GM19395 (cell line): ENCODE measurements around the gene ZNF136.

Experiments used
- ATAC-seq: cut with Tn5 transposase; IDR thresholded peaks from one replicate; pipeline ENCODE4 v1.9.1; 2021; ENCODE audit warnings: mild to moderate bottlenecking, moderate library complexity; ENCODE audit not compliant: unreplicated experiment

The ZNF136 gene

DNA sequence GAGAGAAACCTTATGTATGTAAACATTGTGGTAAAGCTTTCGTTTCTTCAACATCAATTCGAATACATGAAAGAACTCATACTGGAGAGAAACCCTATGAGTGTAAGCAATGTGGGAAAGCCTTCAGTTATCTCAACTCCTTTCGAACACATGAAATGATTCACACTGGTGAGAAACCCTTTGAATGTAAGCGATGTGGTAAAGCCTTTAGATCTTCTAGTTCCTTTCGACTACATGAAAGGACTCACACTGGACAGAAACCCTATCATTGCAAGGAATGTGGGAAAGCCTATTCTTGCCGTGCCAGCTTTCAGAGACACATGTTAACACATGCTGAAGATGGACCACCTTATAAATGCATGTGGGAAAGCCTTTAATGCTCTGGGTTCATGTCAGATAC lies 24.7 kb downstream of the ZNF136 start:
- no peak for ATAC-seq

GRCh38 chr19:12194827-12195731 lies 32.2 kb downstream of the ZNF136 start:
- ATAC-seq = no peak

DNA sequence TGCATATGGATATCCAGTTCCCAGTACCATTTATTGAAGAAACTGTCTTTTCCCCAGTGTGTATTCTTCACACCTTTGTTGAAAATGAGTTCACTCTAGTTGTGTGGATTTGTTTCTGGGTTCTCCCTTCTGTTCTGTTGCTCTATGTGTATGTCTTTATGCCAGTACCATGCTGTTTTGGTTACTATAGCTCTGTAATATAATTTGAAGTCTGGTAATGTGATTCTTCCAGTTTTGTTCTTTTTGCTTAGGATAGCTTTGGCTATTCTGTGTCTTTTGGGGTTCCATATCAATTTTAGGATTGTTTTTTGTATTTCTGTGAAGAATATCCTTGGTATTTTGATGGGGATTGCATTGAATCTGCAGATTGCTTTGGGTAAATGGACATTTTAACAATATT lies 35.2 kb downstream of the ZNF136 start:
- ATAC-seq = no peak

DNA sequence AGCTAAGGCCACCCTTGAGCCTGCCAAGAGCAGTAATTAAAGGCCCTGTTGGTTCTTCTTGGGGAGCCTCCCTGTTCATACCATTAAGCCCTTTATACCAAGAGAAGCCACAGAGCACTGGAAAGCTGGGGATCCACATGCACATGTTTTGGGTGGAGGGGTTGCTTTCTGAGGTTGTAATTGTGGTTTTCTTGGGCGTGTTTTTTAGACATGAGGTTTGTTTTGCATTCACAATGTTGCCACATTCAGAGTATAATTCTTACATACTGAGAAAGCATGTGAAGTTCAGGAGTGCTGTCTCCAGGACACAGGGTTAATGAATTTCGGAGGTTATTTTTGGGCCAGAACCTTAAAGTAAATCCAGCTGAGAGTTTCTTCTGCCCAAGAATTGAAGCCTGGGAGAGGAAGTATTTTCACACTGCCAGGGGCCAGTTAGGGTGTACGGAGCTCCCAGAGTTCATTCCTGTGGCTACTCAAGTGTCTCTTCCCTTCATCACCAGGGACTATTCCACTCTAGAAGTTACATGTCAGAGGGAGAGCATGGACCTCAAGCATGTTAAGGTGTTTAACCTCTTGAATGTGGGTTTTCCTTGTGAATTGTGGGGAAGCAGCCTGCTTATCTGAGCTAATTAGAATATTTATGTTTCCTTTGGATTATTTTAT lies 37.0 kb downstream of the ZNF136 start:
- no peak for ATAC-seq

DNA sequence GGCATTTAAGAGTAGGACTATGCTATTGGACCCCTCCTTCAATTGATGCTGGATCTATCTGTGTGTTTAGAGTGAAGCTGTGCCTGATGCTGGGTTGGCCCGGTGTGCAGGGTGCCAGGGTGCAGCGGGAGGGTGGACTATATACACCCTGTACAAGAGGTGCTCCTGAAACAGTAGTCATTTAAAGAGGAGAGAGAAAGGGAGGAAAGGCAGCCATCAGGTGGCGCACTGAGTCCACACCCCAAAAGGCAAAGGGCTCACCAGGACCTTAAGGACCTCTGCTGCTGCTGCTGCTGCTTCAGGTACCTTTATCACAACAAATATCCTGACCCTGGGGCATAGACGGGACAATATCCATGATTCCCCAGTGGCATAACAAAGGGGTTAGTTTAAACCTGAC lies 39.4 kb downstream of the ZNF136 start:
- ATAC-seq = no peak

DNA sequence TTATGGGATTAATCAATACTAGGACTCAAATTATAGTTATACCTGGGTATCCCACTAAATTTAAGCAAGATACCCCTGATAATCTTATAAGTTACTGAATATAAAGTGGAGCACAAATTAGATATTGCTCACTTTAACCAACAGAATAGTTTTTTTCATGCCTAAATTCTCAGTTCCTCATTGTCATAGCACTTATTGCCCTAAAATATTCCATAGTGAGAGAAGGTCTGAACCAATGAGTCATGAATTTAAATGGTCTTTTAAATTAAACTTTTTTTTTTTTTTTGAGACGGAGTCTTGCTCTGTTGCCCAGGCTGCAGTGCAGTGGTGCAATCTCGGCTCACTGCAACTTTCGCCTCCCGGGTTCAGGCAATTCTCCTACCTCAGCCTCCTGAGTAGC lies 42.4 kb downstream of the ZNF136 start:
- no peak for ATAC-seq

GRCh38 chr19:12208221-12208620 lies 45.3 kb downstream of the ZNF136 start:
- ATAC-seq = no peak

DNA sequence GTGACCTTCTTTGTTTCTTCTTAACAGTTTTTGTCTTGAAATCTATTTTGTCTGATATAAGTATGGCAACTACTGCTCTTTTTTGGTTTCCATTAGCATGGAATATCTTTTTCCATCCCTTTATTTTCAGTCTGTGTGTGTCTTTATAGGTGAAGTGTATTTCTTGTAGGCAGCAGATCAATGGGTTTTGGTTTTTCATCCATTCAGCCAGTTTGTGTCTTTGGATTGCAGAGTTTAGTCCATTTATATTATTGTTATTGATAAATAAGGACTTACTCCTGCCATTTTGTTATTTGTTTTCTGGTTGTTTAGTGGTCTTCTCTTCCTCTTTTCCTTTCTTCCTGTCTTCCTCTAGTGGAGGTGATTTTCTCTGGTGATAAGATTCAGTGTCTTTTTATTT lies 54.4 kb downstream of the ZNF136 start:
- ATAC-seq = no peak

GRCh38 chr19:12222980-12223630 lies 60.2 kb downstream of the ZNF136 start:
- no peak for ATAC-seq

GRCh38 chr19:12224676-12225075 lies 61.8 kb downstream of the ZNF136 start:
- no peak for ATAC-seq

DNA sequence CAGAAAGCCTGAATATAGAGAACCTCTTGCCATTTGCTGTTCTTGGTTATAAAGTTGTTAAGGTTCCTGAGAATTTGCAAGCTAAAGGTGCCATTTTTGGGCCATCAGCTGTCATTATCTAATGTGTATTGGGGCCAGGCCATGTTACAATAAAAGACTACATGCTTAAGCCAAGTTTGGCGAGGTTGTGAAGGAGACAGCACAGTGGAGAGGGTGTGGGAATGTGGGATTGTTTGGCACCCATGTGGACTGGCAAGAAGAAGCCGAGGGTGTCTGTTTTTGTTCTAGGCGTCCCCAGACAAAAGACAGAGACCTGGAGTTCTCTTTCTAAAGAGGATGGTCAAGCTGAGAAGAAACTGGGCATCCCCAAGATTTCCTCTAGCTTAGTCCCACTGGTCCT lies 67.1 kb downstream of the ZNF136 start:
- ATAC-seq = no peak

DNA sequence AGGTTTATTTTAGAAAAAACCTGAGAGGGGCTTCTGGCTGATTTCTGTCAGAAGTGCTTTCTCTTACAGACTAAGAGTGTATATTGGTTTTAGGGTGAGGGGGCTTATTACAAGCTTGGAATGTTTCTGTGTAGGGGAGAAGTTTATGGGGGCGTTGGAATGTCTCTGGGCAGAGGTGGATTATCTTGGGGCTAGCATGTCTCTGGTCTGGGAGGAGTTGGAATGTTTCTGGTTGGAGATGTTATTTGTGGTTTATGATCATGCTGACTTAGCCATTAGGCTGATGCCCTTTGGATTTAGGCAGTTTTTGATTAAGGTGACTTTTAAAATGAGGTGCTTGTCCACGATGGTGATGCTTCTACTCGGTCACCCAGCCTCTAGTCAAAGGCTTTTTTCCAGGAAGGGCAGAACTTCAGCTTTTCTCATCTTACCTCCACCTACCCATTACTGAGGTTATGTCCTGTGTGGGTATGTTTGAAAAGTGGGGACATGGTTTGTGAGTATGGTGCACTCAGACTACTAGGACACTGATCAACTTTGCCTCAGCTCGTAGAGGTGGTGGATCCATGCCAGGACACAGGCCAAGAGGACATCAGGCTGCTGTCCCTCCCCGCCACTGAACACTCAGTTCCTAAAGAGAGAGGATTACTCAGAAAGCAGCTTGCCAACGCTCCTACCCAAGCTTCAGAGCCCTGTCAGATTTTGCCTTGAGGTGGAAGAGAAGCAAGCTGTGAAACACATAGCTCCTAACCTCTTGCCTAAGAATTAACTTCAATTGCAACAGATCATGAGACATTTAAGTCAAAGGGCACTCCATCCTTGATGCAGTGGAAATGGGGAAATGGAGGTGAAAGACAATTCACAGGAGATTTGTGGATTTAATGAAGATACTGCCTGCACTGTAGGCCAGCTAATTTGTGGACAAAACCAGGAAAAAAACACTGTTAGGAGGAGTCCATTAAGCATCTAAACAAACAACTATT lies 68.1 kb downstream of the ZNF136 start:
- ATAC-seq = no peak

DNA sequence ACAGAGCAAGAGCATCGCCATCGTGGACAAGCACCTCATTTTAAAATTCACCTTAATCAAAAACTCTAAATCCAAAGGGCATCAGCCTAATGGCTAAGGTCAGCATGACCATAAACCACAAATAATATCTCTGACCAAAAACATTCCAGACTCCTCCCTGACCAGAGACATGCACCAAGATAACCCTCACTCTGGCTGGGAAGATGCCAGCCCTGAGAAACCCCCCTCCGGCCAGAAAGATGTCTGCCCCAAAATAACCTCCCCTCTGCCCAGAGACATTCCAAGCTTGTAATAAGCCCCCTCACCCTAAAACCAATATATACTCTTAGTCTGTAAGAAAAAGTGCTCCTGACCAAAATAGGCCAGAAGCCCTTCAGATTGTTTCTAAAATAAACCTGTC lies 70.1 kb downstream of the ZNF136 start:
- ATAC-seq = no peak

DNA sequence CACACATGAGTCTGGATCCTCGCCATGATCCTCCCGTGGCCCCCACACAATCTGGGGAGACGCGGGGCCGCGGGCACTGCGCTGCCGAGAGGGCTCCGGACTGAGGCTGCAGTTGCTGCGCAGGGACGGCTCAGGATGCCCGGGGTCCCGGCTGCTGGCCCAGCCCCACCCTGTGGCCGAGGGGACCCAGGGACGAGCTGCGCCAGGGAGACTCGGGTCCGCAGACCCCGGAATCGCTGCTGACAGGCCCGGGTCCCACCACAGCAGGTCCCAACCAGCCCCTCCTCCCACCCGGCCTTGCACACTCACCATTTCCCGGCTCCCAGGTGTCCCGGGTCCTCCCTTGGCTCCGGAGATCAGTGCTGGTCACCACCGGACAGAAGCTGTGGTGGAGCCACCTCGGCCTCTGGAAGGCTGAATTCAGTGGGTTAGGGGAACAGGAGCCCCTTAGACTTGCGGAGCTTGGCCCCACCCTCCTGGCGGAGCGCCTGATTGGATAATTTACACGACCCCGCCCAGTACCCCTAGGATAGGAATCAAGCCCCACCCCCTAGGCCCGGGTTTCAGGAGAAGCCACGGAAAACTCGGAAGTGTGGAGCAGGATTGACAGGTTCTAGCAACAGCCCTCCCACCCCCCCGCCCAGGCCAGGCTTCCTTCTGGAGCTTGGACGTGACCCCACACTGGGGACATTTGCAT lies 74.4 kb downstream of the ZNF136 start:
- no peak for ATAC-seq
